GM12892 (cell line): ENCODE results near the gene OTOP1.

Experiments
- POLR2A ChIP-seq: IDR thresholded peaks from 2 replicates; pipeline ENCODE4 v1.6.1; 2011; ENCODE audit warnings: low read depth, low read length, control low read depth
- POLR2AphosphoS5 ChIP-seq: IDR thresholded peaks from 2 replicates; pipeline ENCODE4 v1.6.1; 2011; ENCODE audit warnings: low read depth, low read length, control low read depth
- TAF1 ChIP-seq: IDR thresholded peaks from 2 replicates; pipeline ENCODE4 v1.6.1; 2011; ENCODE audit warnings: low read depth, mild to moderate bottlenecking, control low read depth, low read length, borderline replicate concordance

GRCh38 chr4:4226606-4227438 is at the start of gene OTOP1:
- TF ChIP-seq POLR2AphosphoS5 (no peak), POLR2A (no peak), TAF1 (no peak)
